H1 (cell line): Measurements from ENCODE around the gene IL1RAPL1. TPM values are rescaled to one million over a fixed set of nuclear protein-coding genes. Genes with fewer than 3 reads are reported as not detected.

Experiments
- CHD1 ChIP-seq: IDR thresholded peaks from 2 replicates; pipeline ENCODE4 v1.6.1; 2012; ENCODE audit warnings: low read depth, low read length, improper control_type of control experiment
- EGR1 ChIP-seq: IDR thresholded peaks from 2 replicates; pipeline ENCODE4 v1.6.1; 2011; ENCODE audit warnings: low read depth, low read length, borderline replicate concordance
- EZH2 ChIP-seq: fragments of 200-600 bp; sonication (generic); IDR thresholded peaks from 2 replicates; pipeline ENCODE4 v1.7.1; 2012; ENCODE audit warnings: low read depth, mild to moderate bottlenecking, moderate library complexity, low read length, inconsistent platforms; ENCODE audit not compliant: severe bottlenecking
- GTF2F1 ChIP-seq: IDR thresholded peaks from 2 replicates; pipeline ENCODE4 v1.6.1; 2012; ENCODE audit warnings: low read depth, low read length, improper control_type of control experiment, borderline replicate concordance
- POLR2AphosphoS5 ChIP-seq: IDR thresholded peaks from 2 replicates; pipeline ENCODE4 v1.6.1; 2011; ENCODE audit warnings: low read depth, low read length
- SP2 ChIP-seq: IDR thresholded peaks from 2 replicates; pipeline ENCODE4 v1.6.1; 2012; ENCODE audit warnings: mild to moderate bottlenecking, low read length, inconsistent platforms
- ZNF274 ChIP-seq: IDR thresholded peaks from 2 replicates; pipeline ENCODE4 v1.7.0; 2012; ENCODE audit warnings: low read length, borderline replicate concordance; ENCODE audit errors: extremely low read depth
- polyA plus RNA-seq, 7 experiments: library from polyadenylated mRNA; depleted of rRNA in 3 of 7; stranded (reverse) in 5 of 7; unstranded in 2 of 7; fragments of >200 nt in 5 of 7; fragments of 200-250 nt in 2 of 7; gene quantifications; 1 replicate in 5 of 7; 2 replicates in 1 of 7; 4 replicates in 1 of 7; pipeline versions ENCODE4 v1.2.1 to v1.2.3, GENCODE V29; 2011 to 2013; ENCODE audit warnings: missing spikeins in 2 of 7, mixed read lengths in 2 of 7
- total RNA-seq: library from RNA; stranded (reverse); fragmentation: NEBNext Ultra II Directional; extraction: Animal tissue kit (Norgen Biotek cat#: 25700); gene quantifications from 2 replicates; pipeline ENCODE4 v1.2.1, GENCODE V29; 2021
- TF ChIP-seq, protein P1 (sequence below): fragments of 300-600 bp; sonication (generic); IDR thresholded peaks from 2 replicates; pipeline ENCODE4 v1.7.1; 2012; ENCODE audit warnings: low read length, moderate library complexity, mild to moderate bottlenecking, inconsistent platforms; ENCODE audit not compliant: insufficient replicate concordance

IL1RAPL1 gene
- total and polyA plus RNA-seq, 2 of the 8 experiments (the other 6 are each of a cell fraction or from before 2014, with no cell fraction given), result 0.11 to 0.35 TPM

DNA sequence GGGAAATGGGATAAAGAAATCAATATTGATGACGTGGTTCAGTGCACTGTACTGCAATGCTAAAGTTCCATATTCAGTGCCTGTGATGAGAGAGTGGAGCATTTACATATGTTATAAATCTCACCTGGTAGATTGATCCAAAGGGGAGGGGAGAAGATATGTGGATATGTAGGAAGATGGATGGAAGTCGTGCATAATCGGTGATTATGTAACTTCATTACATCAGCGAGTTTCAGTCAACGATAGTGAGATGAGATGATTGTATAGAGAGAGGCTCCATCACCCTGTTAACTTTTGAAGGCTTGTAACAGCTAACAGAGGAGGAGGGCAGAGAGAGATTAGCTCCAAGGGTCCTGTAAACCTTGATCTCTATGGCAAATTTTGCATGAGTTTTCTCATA is 1.8 kb downstream of the IL1RAPL1 start (continued):
- TF ChIP-seq, protein P1, sequence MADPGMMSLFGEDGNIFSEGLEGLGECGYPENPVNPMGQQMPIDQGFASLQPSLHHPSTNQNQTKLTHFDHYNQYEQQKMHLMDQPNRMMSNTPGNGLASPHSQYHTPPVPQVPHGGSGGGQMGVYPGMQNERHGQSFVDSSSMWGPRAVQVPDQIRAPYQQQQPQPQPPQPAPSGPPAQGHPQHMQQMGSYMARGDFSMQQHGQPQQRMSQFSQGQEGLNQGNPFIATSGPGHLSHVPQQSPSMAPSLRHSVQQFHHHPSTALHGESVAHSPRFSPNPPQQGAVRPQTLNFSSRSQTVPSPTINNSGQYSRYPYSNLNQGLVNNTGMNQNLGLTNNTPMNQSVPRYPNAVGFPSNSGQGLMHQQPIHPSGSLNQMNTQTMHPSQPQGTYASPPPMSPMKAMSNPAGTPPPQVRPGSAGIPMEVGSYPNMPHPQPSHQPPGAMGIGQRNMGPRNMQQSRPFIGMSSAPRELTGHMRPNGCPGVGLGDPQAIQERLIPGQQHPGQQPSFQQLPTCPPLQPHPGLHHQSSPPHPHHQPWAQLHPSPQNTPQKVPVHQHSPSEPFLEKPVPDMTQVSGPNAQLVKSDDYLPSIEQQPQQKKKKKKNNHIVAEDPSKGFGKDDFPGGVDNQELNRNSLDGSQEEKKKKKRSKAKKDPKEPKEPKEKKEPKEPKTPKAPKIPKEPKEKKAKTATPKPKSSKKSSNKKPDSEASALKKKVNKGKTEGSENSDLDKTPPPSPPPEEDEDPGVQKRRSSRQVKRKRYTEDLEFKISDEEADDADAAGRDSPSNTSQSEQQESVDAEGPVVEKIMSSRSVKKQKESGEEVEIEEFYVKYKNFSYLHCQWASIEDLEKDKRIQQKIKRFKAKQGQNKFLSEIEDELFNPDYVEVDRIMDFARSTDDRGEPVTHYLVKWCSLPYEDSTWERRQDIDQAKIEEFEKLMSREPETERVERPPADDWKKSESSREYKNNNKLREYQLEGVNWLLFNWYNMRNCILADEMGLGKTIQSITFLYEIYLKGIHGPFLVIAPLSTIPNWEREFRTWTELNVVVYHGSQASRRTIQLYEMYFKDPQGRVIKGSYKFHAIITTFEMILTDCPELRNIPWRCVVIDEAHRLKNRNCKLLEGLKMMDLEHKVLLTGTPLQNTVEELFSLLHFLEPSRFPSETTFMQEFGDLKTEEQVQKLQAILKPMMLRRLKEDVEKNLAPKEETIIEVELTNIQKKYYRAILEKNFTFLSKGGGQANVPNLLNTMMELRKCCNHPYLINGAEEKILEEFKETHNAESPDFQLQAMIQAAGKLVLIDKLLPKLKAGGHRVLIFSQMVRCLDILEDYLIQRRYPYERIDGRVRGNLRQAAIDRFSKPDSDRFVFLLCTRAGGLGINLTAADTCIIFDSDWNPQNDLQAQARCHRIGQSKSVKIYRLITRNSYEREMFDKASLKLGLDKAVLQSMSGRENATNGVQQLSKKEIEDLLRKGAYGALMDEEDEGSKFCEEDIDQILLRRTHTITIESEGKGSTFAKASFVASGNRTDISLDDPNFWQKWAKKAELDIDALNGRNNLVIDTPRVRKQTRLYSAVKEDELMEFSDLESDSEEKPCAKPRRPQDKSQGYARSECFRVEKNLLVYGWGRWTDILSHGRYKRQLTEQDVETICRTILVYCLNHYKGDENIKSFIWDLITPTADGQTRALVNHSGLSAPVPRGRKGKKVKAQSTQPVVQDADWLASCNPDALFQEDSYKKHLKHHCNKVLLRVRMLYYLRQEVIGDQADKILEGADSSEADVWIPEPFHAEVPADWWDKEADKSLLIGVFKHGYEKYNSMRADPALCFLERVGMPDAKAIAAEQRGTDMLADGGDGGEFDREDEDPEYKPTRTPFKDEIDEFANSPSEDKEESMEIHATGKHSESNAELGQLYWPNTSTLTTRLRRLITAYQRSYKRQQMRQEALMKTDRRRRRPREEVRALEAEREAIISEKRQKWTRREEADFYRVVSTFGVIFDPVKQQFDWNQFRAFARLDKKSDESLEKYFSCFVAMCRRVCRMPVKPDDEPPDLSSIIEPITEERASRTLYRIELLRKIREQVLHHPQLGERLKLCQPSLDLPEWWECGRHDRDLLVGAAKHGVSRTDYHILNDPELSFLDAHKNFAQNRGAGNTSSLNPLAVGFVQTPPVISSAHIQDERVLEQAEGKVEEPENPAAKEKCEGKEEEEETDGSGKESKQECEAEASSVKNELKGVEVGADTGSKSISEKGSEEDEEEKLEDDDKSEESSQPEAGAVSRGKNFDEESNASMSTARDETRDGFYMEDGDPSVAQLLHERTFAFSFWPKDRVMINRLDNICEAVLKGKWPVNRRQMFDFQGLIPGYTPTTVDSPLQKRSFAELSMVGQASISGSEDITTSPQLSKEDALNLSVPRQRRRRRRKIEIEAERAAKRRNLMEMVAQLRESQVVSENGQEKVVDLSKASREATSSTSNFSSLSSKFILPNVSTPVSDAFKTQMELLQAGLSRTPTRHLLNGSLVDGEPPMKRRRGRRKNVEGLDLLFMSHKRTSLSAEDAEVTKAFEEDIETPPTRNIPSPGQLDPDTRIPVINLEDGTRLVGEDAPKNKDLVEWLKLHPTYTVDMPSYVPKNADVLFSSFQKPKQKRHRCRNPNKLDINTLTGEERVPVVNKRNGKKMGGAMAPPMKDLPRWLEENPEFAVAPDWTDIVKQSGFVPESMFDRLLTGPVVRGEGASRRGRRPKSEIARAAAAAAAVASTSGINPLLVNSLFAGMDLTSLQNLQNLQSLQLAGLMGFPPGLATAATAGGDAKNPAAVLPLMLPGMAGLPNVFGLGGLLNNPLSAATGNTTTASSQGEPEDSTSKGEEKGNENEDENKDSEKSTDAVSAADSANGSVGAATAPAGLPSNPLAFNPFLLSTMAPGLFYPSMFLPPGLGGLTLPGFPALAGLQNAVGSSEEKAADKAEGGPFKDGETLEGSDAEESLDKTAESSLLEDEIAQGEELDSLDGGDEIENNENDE, result no peak
- TF ChIP-seq GTF2F1 (no peak), SP2 (no peak), POLR2AphosphoS5 (no peak), EGR1 (no peak), ZNF274 (no peak), CHD1 (no peak), EZH2 (no peak)
